ENCODE measurements around the gene LIPC. TPM values are rescaled to one million over a fixed set of nuclear protein-coding genes. Genes with fewer than 3 reads are reported as not detected.

Gene LIPC
- under 1 TPM; 0.58 to 0.76 TPM for total RNA-seq
- polyA plus RNA-seq (ENCODE audit: insufficient read length in 6 of 6), result 1 to 10 TPM in 1 of 6 donors, under 1 TPM in 5; 0.11 to 1.0 (median 0.60) TPM
- long read RNA-seq, donor 1, result 0 reads
- long read RNA-seq, donor 2, result 0 reads
- long read RNA-seq, donor 3, result 0 reads
- long read RNA-seq, donor 4, result 0 reads
- long read RNA-seq, donor 5, result 0 reads
- long read RNA-seq, donor 6, result 0 reads
- long read RNA-seq, donor 7, result 0 reads
- long read RNA-seq, donor 8, result 0 reads
- long read RNA-seq, donor 9, result 0 reads
- long read RNA-seq, donor 10, result 0 reads
- long read RNA-seq, donor 11, result 0 reads
- long read RNA-seq, donor 12, result 0 reads

- H3K9me3 ChIP-seq, result no peaks in the 10 kb centered on the region
- ATAC-seq, result no peak
- H3K4me1 ChIP-seq, result no peaks in the 10 kb centered on the region
- H3K36me3 ChIP-seq, result no peaks in the 10 kb centered on the region
- H3K27me3 ChIP-seq, result no peaks in the 10 kb centered on the region
- no peak for DNase-seq
- no peak within 1 kb of the TSS for H3K4me3 ChIP-seq
- intact Hi-C loops (cut with DNase I), result no loop called here
- TF ChIP-seq CTCF (IDR thresholded peaks at IDR 0.05), result no peak
- H3K27ac ChIP-seq, result no peak within 1 kb of the TSS
Observed at GRCh38 chr15:58431221-58432149, at the start of gene LIPC. LIPC (plus strand) TSS chr15:58431991; CDS start chr15:58432033, 42 bp downstream.

- Histone ChIP-seq H3K36me3 (no peaks in the 10 kb centered on the region), H3K27me3 (no peaks in the 10 kb centered on the region), H3K4me1 (no peaks in the 10 kb centered on the region), H3K9me3 (no peaks in the 10 kb centered on the region), H3K27ac (no peak overlapping the region), H3K4me3 (no peak overlapping the region)
- ATAC-seq (no peak), DNase-seq (no peak)
- intact Hi-C loops (cut with DNase I), result no loop called here
- TF ChIP-seq CTCF (IDR thresholded peaks at IDR 0.05), result no peak
Observed at GRCh38 chr15:58383876-58384275, 47.9 kb upstream of the LIPC start.

- no peaks in the 10 kb centered on the region for H3K36me3 ChIP-seq
- no peaks in the 10 kb centered on the region for H3K27me3 ChIP-seq
- intact Hi-C loops (cut with DNase I), result no loop called here
- DNase-seq, result no peak
- H3K4me3 ChIP-seq, result no peak overlapping the region
- ATAC-seq, result no peak
- TF ChIP-seq CTCF (IDR thresholded peaks at IDR 0.05), result no peak
- no peak overlapping the region for H3K27ac ChIP-seq
- no peaks in the 10 kb centered on the region for H3K4me1 ChIP-seq
- no peaks in the 10 kb centered on the region for H3K9me3 ChIP-seq
Observed at GRCh38 chr15:58384667-58385066, 47.1 kb upstream of the LIPC start.

GRCh38 chr15:58386081-58386480 is 45.7 kb upstream of the LIPC start:
- DNase-seq, result no peak
- H3K27me3 ChIP-seq, result no peaks in the 10 kb centered on the region
- no peaks in the 10 kb centered on the region for H3K4me1 ChIP-seq
- intact Hi-C loops (cut with DNase I), result no loop called here
- H3K9me3 ChIP-seq, result no peaks in the 10 kb centered on the region
- H3K4me3 ChIP-seq, result no peak overlapping the region
- no peak for TF ChIP-seq CTCF (IDR thresholded peaks at IDR 0.05)
- ATAC-seq, result no peak
- no peak overlapping the region for H3K27ac ChIP-seq
- no peaks in the 10 kb centered on the region for H3K36me3 ChIP-seq

GRCh38 chr15:58386641-58387040 is 45.1 kb upstream of the LIPC start:
- intact Hi-C loops (cut with DNase I), result no loop called here
- no peaks in the 10 kb centered on the region for H3K36me3 ChIP-seq
- H3K9me3 ChIP-seq, result no peaks in the 10 kb centered on the region
- DNase-seq (no peak), ATAC-seq (no peak)
- no peak for TF ChIP-seq CTCF (IDR thresholded peaks at IDR 0.05)
- H3K27me3 ChIP-seq, result no peaks in the 10 kb centered on the region
- no peak overlapping the region for H3K27ac ChIP-seq
- no peak overlapping the region for H3K4me3 ChIP-seq
- no peaks in the 10 kb centered on the region for H3K4me1 ChIP-seq

Measured in left lung (tissue), 14 donors.